K562 (cell line): Measurements from ENCODE around the gene VTA1. TPM values are rescaled to one million over a fixed set of nuclear protein-coding genes. Genes with fewer than 3 reads are reported as not detected.

Experiments
- ATAC-seq: fragments of 200-7000 bp; cut with Tn5 transposase; 3 replicates; pipeline ENCODE4 v1.9.1; 2020; ENCODE audit warnings: moderate library complexity
- BruUV-seq: library from RNA; stranded (reverse); fragments of 400-500 nt; replicated peaks from 2 replicates; lab custom pipeline; 2021; lab: Mats Ljungman, UMichigan
- CTCF ChIA-PET: fragments of 300-600 bp; formaldehyde crosslinking; extraction: SDS; loops from one replicate; lab custom pipeline; 2021; ENCODE audit warnings: low intra/inter-chr PET ratio; lab: Yijun Ruan, JAX
- POLR2A ChIA-PET: fragments of 300-600, 350-650 bp; sonication (Branson Sonifier 250); formaldehyde crosslinking; extraction: SDS; loops from one replicate; lab custom pipeline; 2021; ENCODE audit warnings: antibody characterized with exemption, inconsistent platforms; lab: Yijun Ruan, JAX
- DNase-seq, 4 experiments: peaks; one replicate each; pipeline versions ENCODE4 v3.0.0 to v3.0.0-alpha.2; 2011 to 2018; ENCODE audit warnings: low spot score in 3 of 4, mixed read lengths in 3 of 4; ENCODE audit errors: extremely low read depth in 1 of 4
- FAIRE-seq: peaks from 2 replicates; lab custom pipeline; 2011; peaks lifted over from hg19 to GRCh38; lab: Jason Lieb, UNC
- H2AFZ ChIP-seq: 2 replicates; pipeline ENCODE4 v1.6.0; 2011; ENCODE audit warnings: low read depth, low read length, control low read depth, inconsistent platforms
- H3K27ac ChIP-seq: fragments of 200-600 bp; 3 replicates; pipeline ENCODE4 v1.8.0; 2011; ENCODE audit warnings: low read depth, mild to moderate bottlenecking, control low read depth, inconsistent platforms, low read length, moderate library complexity, mixed read lengths; ENCODE audit errors: extremely low read depth
- H3K27me3 ChIP-seq, 2 experiments: fragments of 300-600 bp in 1 of 2; 2 replicates in 1 of 2; 3 replicates in 1 of 2; pipeline versions ENCODE4 v1.6.0 to v1.8.0; 2011; ENCODE audit warnings: inconsistent platforms in 2 of 2, low read length in 2 of 2, mild to moderate bottlenecking in 1 of 2, mixed read lengths in 1 of 2, moderate library complexity in 1 of 2; ENCODE audit not compliant: control insufficient read depth in 2 of 2, insufficient read depth in 2 of 2
- H3K36me3 ChIP-seq: fragments of 300-600 bp; 3 replicates; pipeline ENCODE4 v1.8.0; 2011; ENCODE audit warnings: mild to moderate bottlenecking, low read length, inconsistent platforms; ENCODE audit not compliant: control insufficient read depth, insufficient read depth
- H3K4me1 ChIP-seq, 2 experiments: fragments of 200-600 bp in 1 of 2; replicated peaks in 1 of 2; 2 replicates in 1 of 2; 3 replicates in 1 of 2; pipeline versions ENCODE4 v1.5.1 to v1.8.0; 2011; ENCODE audit warnings: inconsistent platforms in 2 of 2, low read length in 2 of 2, mild to moderate bottlenecking in 1 of 2, mixed read lengths in 1 of 2, moderate library complexity in 1 of 2; ENCODE audit not compliant: control insufficient read depth in 2 of 2, insufficient read depth in 2 of 2
- H3K4me2 ChIP-seq: 2 replicates; pipeline ENCODE4 v1.6.1; 2011; ENCODE audit warnings: low read length, control low read depth, inconsistent platforms, mixed read lengths; ENCODE audit not compliant: insufficient read depth
- H3K4me3 ChIP-seq: fragments of 200-600 bp; sonication (generic), shearing (Covaris generic); 2 replicates; pipeline ENCODE4 v1.5.1; 2016; ENCODE audit warnings: control low read depth, inconsistent platforms
- H3K79me2 ChIP-seq: fragments of 200-600 bp; 3 replicates; pipeline ENCODE4 v1.8.0; 2011; ENCODE audit warnings: low read length, inconsistent platforms; ENCODE audit not compliant: control insufficient read depth, insufficient read depth
- H3K9ac ChIP-seq, 2 experiments: 2 replicates each; pipeline versions ENCODE4 v1.6.0 to v1.6.1; 2011; ENCODE audit warnings: low read depth in 2 of 2, low read length in 2 of 2, control low read depth in 1 of 2, inconsistent platforms in 1 of 2, mild to moderate bottlenecking in 1 of 2, mixed read lengths in 1 of 2; ENCODE audit not compliant: insufficient read depth in 1 of 2
- H3K9me1 ChIP-seq: one replicate; pipeline ENCODE4 v1.6.0; 2011; ENCODE audit warnings: inconsistent platforms, mild to moderate bottlenecking, low read length, moderate library complexity; ENCODE audit not compliant: control insufficient read depth, insufficient read depth
- H3K9me3 ChIP-seq: replicated peaks from 2 replicates; pipeline ENCODE4 v1.5.1; 2011; ENCODE audit warnings: low read depth, low read length, inconsistent platforms; ENCODE audit not compliant: control insufficient read depth, insufficient read depth
- H4K20me1 ChIP-seq: replicated peaks from 2 replicates; pipeline ENCODE4 v1.6.1; 2011; ENCODE audit warnings: low read length, inconsistent platforms, mixed read lengths; ENCODE audit not compliant: control insufficient read depth, insufficient read depth
- CHD4 ChIP-seq: fragments of 200-600 bp; sonication (generic); IDR thresholded peaks from 3 replicates; pipeline ENCODE4 v1.6.1; 2012; ENCODE audit warnings: low read depth, mild to moderate bottlenecking, mixed read lengths, low read length, inconsistent platforms; ENCODE audit not compliant: insufficient read depth, insufficient replicate concordance, poor library complexity, severe bottlenecking
- ERF ChIP-seq: fragments of 450-650 bp; formaldehyde crosslinking; IDR thresholded peaks from 2 replicates; pipeline ENCODE4 v1.4.0; 2020; ENCODE audit warnings: mild to moderate bottlenecking, mixed read lengths
- MED1 ChIP-seq: sonication (generic); formaldehyde crosslinking; IDR thresholded peaks from 2 replicates; pipeline ENCODE4 v1.8.1; 2023; ENCODE audit warnings: missing genetic modification reagents, borderline replicate concordance
- MEF2A ChIP-seq: IDR thresholded peaks from 2 replicates; pipeline ENCODE4 v1.6.1; 2011; ENCODE audit warnings: low read depth, mild to moderate bottlenecking, low read length, moderate library complexity; ENCODE audit not compliant: control insufficient read depth
- MEF2D ChIP-seq: conservative IDR thresholded peaks from 2 replicates; pipeline ENCODE4 v1.6.1; 2016; ENCODE audit warnings: low read depth, missing genetic modification characterization, missing compliant biosample characterization
- NELFE ChIP-seq: IDR thresholded peaks from 2 replicates; pipeline ENCODE4 v1.6.1; 2011; ENCODE audit warnings: mild to moderate bottlenecking; ENCODE audit not compliant: insufficient read depth, insufficient read length
- PHB ChIP-seq: fragments of 250-450 bp; sonication (Bioruptor Pico); IDR thresholded peaks from 2 replicates; pipeline ENCODE4 v1.5.0; 2021
- POLR2A ChIP-seq: fragments of 450-650 bp; conservative IDR thresholded peaks from 2 replicates; pipeline ENCODE4 v1.6.1; 2016
- POLR2G ChIP-seq: fragments of 200-400 bp; formaldehyde crosslinking; IDR thresholded peaks from 2 replicates; pipeline ENCODE4 v1.6.1; 2017; ENCODE audit warnings: low read depth, mild to moderate bottlenecking, antibody characterized with exemption, low read length, moderate library complexity
- RAD21 ChIP-seq, 2 experiments: fragments of 250-450 bp in 1 of 2; fragments of 450-650 bp in 1 of 2; sonication (Bioruptor Pico) in 1 of 2; formaldehyde crosslinking in 1 of 2; IDR thresholded peaks in 1 of 2; conservative IDR thresholded peaks in 1 of 2; 2 replicates each; pipeline versions ENCODE4 v1.4.0 to v1.8.0; 2020 to 2022; ENCODE audit warnings: mild to moderate bottlenecking in 2 of 2, moderate library complexity in 1 of 2
- ZNF140 ChIP-seq: fragments of 250-450 bp; sonication (Bioruptor Pico); IDR thresholded peaks from 2 replicates; pipeline ENCODE4 v1.8.0; 2021; ENCODE audit warnings: moderate library complexity, mild to moderate bottlenecking, inconsistent platforms
- ZNF212 ChIP-seq: fragments of 450-650 bp; formaldehyde crosslinking; IDR thresholded peaks from 2 replicates; pipeline ENCODE4 v1.4.0; 2020; ENCODE audit warnings: mild to moderate bottlenecking
- ZNF644 ChIP-seq: fragments of 200-800 bp; sonication (Bioruptor generic); IDR thresholded peaks from 2 replicates; pipeline ENCODE4 v1.6.1; 2016; ENCODE audit warnings: low read depth, missing genetic modification characterization, missing compliant biosample characterization
- WGBS: fragments of 100-300 bp; shearing (Covaris generic); methylation state at CpG from one replicate; pipeline ENCODE4 v1.1.6; 2016; ENCODE audit warnings: low coverage, mixed read lengths; ENCODE audit not compliant: insufficient coverage; ENCODE audit errors: missing lambda C conversion rate; 5-methylcytosine and 5-hydroxymethylcytosine counted together
- in situ Hi-C: fragments of 300-500 bp; cut with MboI; formaldehyde crosslinking; loops from 4 replicates; pipeline ENCODE4 v1.15.0; 2018; ENCODE audit warnings: inconsistent platforms, mixed read lengths
- intact Hi-C: fragments of 100-400 bp; cut with micrococcal nuclease; formaldehyde crosslinking; loops from 2 replicates; pipeline ENCODE4 v1.14.2; 2022
- polyA plus RNA-seq, 8 experiments: library from polyadenylated mRNA; depleted of rRNA in 4 of 8; stranded (reverse) in 5 of 8; unstranded in 3 of 8; fragments of >200 nt; fragmentation: Nextera tagmentation in 2 of 8; fragmentation: Illumina TruSeq in 1 of 8; extraction: Ambion mirVana in 2 of 8; extraction: Trizol in 1 of 8; gene quantifications; 2 replicates each; pipeline versions ENCODE4 v1.2.1 to v1.2.3, GENCODE V29; 2011 to 2014; ENCODE audit warnings: inconsistent platforms in 1 of 8, missing spikeins in 1 of 8
- total RNA-seq, 7 experiments: library from RNA; depleted of rRNA in 6 of 7; stranded (reverse); fragments of >200 nt in 6 of 7; fragmentation: Illumina TruSeq in 2 of 7; extraction: Trizol in 2 of 7; gene quantifications; 2 replicates each; pipeline versions ENCODE4 v1.2.1 to v1.2.3, GENCODE V29; 2011 to 2021; ENCODE audit warnings: low replicate concordance in 1 of 7
- TF ChIP-seq, protein P1 (sequence below), 2 experiments: IDR thresholded peaks in 1 of 2; conservative IDR thresholded peaks in 1 of 2; 2 replicates each; pipeline ENCODE4 v1.6.1; 2016; ENCODE audit warnings: low read depth in 2 of 2, mild to moderate bottlenecking in 1 of 2, missing compliant biosample characterization in 1 of 2, missing genetic modification characterization in 1 of 2, moderate library complexity in 1 of 2

Gene VTA1
- total and polyA plus RNA-seq, 9 of the 15 experiments (the other 6 are each of a cell fraction or from before 2014, with no cell fraction given), result 47.8 to 182 (median 84.6) TPM

DNA sequence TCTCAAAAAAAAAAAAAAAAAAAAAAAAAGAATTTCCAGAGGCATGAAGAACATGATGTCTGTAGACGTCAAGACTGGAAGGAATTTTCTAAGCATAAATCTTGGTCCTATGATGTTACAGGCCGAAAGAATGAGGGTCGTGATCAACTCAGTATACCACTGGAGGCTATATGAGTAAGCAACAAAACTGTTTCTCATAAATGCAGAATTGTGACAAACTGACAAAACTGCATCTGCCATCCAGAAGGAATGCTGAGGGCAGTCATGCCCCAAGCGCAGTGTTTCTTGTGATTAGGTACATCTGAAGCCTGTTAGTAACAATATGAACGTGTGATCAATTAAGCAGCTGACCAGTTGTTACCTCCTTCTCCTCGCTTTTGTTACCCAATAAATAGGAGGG lies 111.2 kb downstream of the VTA1 start:
- no peak for DNase-seq
- Histone ChIP-seq H3K4me1 (no peaks in the 10 kb centered on the region), H3K9ac (no peak overlapping the region), H2AFZ (no peak overlapping the region), H3K4me2 (no peak overlapping the region), H3K4me3 (no peak overlapping the region)
- ChIA-PET POLR2A (no interaction called here), CTCF (no interaction called here)
- ATAC-seq, result no peak
- WGBS, result 2% methylated on average over 6 of the region's 6 CpGs
- TF ChIP-seq PHB (CRISPR knock-in tag) (no peak), RAD21 (CRISPR knock-in tag; conservative IDR thresholded peaks at IDR 0.05 in 1 of 2, IDR thresholded peaks at IDR 0.05 in 1 of 2) (no peak), POLR2G (no peak), POLR2A (no peak), MEF2D (tag) (no peak), MED1 (CRISPR knock-in tag) (no peak), MEF2A (no peak), ZNF140 (CRISPR knock-in tag) (no peak), ZNF212 (CRISPR knock-in tag) (no peak), ERF (CRISPR knock-in tag) (no peak), ZNF644 (no peak), CHD4 (no peak), NELFE (no peak)
- TF ChIP-seq, protein P1, sequence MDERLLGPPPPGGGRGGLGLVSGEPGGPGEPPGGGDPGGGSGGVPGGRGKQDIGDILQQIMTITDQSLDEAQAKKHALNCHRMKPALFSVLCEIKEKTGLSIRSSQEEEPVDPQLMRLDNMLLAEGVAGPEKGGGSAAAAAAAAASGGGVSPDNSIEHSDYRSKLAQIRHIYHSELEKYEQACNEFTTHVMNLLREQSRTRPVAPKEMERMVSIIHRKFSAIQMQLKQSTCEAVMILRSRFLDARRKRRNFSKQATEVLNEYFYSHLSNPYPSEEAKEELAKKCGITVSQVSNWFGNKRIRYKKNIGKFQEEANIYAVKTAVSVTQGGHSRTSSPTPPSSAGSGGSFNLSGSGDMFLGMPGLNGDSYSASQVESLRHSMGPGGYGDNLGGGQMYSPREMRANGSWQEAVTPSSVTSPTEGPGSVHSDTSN (CRISPR knock-in tag; IDR thresholded peaks at IDR 0.05; ENCODE audit: low read depth), result no peak
- TF ChIP-seq, protein P1 (tag; conservative IDR thresholded peaks at IDR 0.05; ENCODE audit: low read depth), result no peak
- TF ChIP-seq, all 486 proteins: peak for 0
- intact Hi-C loops (no loop called here), in situ Hi-C loops (no loop called here)
- H3K27ac ChIP-seq, result no peak overlapping the region
- H3K9me3 ChIP-seq, result no peaks in the 10 kb centered on the region
- BruUV-seq, result no TSS peak
- no peaks in the 10 kb centered on the region for H3K9me1 ChIP-seq
- no peaks in the 10 kb centered on the region for H3K36me3 ChIP-seq
- H3K79me2 ChIP-seq, result no peaks in the 10 kb centered on the region
- FAIRE-seq, result no peak
- no peaks in the 10 kb centered on the region for H3K27me3 ChIP-seq
- H4K20me1 ChIP-seq, result no peaks in the 10 kb centered on the region
